ENCODE measurements around the gene MAP2K5.
"Not testable (repeated sequence)": the region's sequence is repeated elsewhere in the genome, so short reads cannot be mapped to it uniquely, and the experiment has no call there.

DNA sequence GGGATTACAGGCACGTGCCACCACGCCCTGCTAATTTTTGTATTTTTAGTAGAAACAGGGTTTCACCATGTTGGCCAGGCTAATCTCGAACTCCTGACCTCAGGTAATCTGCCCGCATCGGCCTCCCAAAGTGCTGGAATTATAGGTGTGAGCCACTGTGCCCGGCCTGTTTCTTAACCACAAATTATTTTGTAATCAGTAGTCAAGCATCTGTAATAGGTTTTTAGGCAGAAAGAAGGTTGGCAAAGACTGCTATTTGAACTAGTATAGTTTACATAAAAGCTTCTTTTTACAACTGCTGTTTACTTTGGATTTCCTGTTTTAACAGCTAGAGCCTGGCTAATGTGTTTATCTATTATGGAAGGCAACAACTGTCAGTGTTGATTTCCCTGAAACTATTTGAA lies 72.6 kb downstream of the MAP2K5 start:
- TF ChIP-seq, protein P1, sequence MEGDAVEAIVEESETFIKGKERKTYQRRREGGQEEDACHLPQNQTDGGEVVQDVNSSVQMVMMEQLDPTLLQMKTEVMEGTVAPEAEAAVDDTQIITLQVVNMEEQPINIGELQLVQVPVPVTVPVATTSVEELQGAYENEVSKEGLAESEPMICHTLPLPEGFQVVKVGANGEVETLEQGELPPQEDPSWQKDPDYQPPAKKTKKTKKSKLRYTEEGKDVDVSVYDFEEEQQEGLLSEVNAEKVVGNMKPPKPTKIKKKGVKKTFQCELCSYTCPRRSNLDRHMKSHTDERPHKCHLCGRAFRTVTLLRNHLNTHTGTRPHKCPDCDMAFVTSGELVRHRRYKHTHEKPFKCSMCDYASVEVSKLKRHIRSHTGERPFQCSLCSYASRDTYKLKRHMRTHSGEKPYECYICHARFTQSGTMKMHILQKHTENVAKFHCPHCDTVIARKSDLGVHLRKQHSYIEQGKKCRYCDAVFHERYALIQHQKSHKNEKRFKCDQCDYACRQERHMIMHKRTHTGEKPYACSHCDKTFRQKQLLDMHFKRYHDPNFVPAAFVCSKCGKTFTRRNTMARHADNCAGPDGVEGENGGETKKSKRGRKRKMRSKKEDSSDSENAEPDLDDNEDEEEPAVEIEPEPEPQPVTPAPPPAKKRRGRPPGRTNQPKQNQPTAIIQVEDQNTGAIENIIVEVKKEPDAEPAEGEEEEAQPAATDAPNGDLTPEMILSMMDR (IDR thresholded peaks at IDR 0.05): not testable (repeated sequence)
- TF ChIP-seq ZFX (IDR thresholded peaks at IDR 0.05; ENCODE audit: borderline replicate concordance): not testable (repeated sequence)
